ENCODE results near the gene TUB.

TUB gene

DNA sequence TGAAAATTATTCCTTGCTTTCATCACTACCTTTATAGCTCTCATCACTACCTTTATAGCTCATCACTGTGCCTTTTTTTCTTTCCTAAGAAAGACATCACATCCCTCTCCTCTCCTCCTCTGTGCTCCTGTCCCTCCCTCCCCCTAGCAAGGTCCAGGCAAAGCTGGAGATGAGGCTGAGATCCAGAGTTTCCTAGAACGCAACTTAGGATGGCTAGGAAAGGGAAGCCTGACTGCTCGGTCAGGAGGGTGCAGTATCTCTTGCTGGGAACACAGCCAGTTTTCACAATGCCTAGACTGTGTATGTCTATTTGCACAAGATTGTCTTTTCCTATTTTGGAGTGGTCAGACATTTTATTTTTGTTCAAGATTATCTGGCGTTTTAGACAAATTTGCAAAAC is 24.7 kb downstream of the TUB start (continued):
- TF ChIP-seq ZSCAN4 (tag by site-specific recombination; IDR thresholded peaks at IDR 0.05), result no peak
- no peak for TF ChIP-seq PRDM1 (tag by site-specific recombination; IDR thresholded peaks at IDR 0.05)
- no peak for TF ChIP-seq ZFP3 (tag by site-specific recombination; IDR thresholded peaks at IDR 0.05; ENCODE audit: low read depth)
- no peak for TF ChIP-seq ZNF274 (IDR thresholded peaks at IDR 0.05; ENCODE audit: low read length)
- no peak for TF ChIP-seq ZNF274 (tag by site-specific recombination; IDR thresholded peaks at IDR 0.05; ENCODE audit: borderline replicate concordance)
- no peak for TF ChIP-seq ZFP37 (tag by site-specific recombination; IDR thresholded peaks at IDR 0.05)
- TF ChIP-seq ZNF302 (tag by site-specific recombination; IDR thresholded peaks at IDR 0.05; ENCODE audit: low read depth), result no peak
- TF ChIP-seq, protein P1, sequence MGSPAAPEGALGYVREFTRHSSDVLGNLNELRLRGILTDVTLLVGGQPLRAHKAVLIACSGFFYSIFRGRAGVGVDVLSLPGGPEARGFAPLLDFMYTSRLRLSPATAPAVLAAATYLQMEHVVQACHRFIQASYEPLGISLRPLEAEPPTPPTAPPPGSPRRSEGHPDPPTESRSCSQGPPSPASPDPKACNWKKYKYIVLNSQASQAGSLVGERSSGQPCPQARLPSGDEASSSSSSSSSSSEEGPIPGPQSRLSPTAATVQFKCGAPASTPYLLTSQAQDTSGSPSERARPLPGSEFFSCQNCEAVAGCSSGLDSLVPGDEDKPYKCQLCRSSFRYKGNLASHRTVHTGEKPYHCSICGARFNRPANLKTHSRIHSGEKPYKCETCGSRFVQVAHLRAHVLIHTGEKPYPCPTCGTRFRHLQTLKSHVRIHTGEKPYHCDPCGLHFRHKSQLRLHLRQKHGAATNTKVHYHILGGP (tag by site-specific recombination; IDR thresholded peaks at IDR 0.05), result no peak

GRCh38 chr11:8106679-8107078 is 25.7 kb downstream of the TUB start:
- ChIA-PET POLR2A (no interaction called here), CTCF (interaction anchor here (0.6 to 4.9 kb wide), 3 partner anchors 8 to 100 kb away, joined by 3 to 38 read pairs (median 28); no protein-coding TSS in a partner anchor)
- H3K36me3 ChIP-seq (ENCODE audit: control insufficient read depth in 2 of 2, insufficient read depth in 1 of 2, low read length in 2 of 2), result peaks cover 0 to 59% of the 10 kb centered on the region in 2 experiments; a peak in 1 of 3 replicates
- TF ChIP-seq EGR2 (tag by site-specific recombination; IDR thresholded peaks at IDR 0.05; ENCODE audit: low read depth), result no peak
- TF ChIP-seq ZNF214 (tag by site-specific recombination; IDR thresholded peaks at IDR 0.05; ENCODE audit: borderline replicate concordance), result no peak
- no peak for TF ChIP-seq ZNF423 (tag by site-specific recombination; IDR thresholded peaks at IDR 0.05)
- TF ChIP-seq ZNF704 (tag by site-specific recombination; IDR thresholded peaks at IDR 0.05), result no peak
- no peak for TF ChIP-seq ZNF302 (tag by site-specific recombination; IDR thresholded peaks at IDR 0.05; ENCODE audit: low read depth)
- TF ChIP-seq ZEB2 (tag by site-specific recombination; IDR thresholded peaks at IDR 0.05), result no peak
- no peak for TF ChIP-seq HIC1 (tag by site-specific recombination; IDR thresholded peaks at IDR 0.05)
- no peak for TF ChIP-seq ZNF670 (tag by site-specific recombination; IDR thresholded peaks at IDR 0.05; ENCODE audit: low read depth)
- TF ChIP-seq ZNF596 (tag by site-specific recombination; IDR thresholded peaks at IDR 0.05), result no peak
- no peak for TF ChIP-seq ZNF521 (tag by site-specific recombination; IDR thresholded peaks at IDR 0.05)
- TF ChIP-seq ATF2 (tag by site-specific recombination; IDR thresholded peaks at IDR 0.05; ENCODE audit: low read depth), result no peak
- no peaks in the 10 kb centered on the region for H3K9me3 ChIP-seq (ENCODE audit: control insufficient read depth, insufficient read depth, low read depth, low read length)
- no peak overlapping the region for H3K4me3 ChIP-seq (ENCODE audit: low read depth, low read length)
- no peak overlapping the region for H3K27ac ChIP-seq (ENCODE audit: extremely low read depth, low read depth, low read length)
- H3K4me1 ChIP-seq (ENCODE audit: control insufficient read depth, insufficient read depth, low read length), result no peaks in the 10 kb centered on the region
